Heart right ventricle (tissue), 16 donors: Measurements from ENCODE around the gene GID4. TPM values are rescaled to one million over a fixed set of nuclear protein-coding genes. Genes with fewer than 3 reads are reported as not detected.

Experiments
- ATAC-seq, 8 donors: fragments of 200-7000 bp; cut with Tn5 transposase; one replicate each; pipeline ENCODE4 v1.9.1; 2020; ENCODE audit warnings: mild to moderate bottlenecking in 8 of 8, moderate library complexity in 8 of 8, moderate number of reproducible peaks in 1 of 8
- DNase-seq, 2 donors: peaks; one replicate each; pipeline ENCODE4 v3.0.0-alpha.2; 2020
- H3K27ac ChIP-seq, 10 donors: fragments of 200-600 bp; sonication (generic) in 2 of 10; one replicate each; pipeline versions ENCODE4 v1.5.0 to v1.8.0; 2020 to 2022; ENCODE audit warnings: mild to moderate bottlenecking in 3 of 10
- H3K27me3 ChIP-seq, 7 donors: fragments of 200-600 bp; one replicate each; pipeline ENCODE4 v1.8.0; 2021 to 2022; ENCODE audit warnings: mild to moderate bottlenecking in 2 of 7
- H3K36me3 ChIP-seq, 9 donors: fragments of 200-600 bp; sonication (generic) in 1 of 9; one replicate each; pipeline versions ENCODE4 v1.5.0 to v1.8.0; 2020 to 2022; ENCODE audit warnings: mild to moderate bottlenecking in 2 of 9
- H3K4me1 ChIP-seq, 9 donors: fragments of 200-600 bp; sonication (generic) in 1 of 9; one replicate each; pipeline versions ENCODE4 v1.5.0 to v1.8.0; 2020 to 2022; ENCODE audit warnings: mild to moderate bottlenecking in 4 of 9
- H3K4me3 ChIP-seq, 10 donors: fragments of 200-600 bp; sonication (generic) in 2 of 10; one replicate each; pipeline versions ENCODE4 v1.5.0 to v1.8.0; 2020 to 2022; ENCODE audit warnings: mild to moderate bottlenecking in 7 of 10, moderate library complexity in 2 of 10
- H3K9me3 ChIP-seq, 11 donors: fragments of 200-600 bp in 10 of 11; sonication (generic) in 2 of 11; one replicate each; pipeline versions ENCODE4 v1.5.0 to v1.8.0; 2013 to 2022; ENCODE audit warnings: mild to moderate bottlenecking in 2 of 11, control low read depth in 1 of 11, moderate library complexity in 1 of 11
- CTCF ChIP-seq, 9 donors: fragments of 200-600 bp; sonication (generic) in 2 of 9; IDR thresholded peaks; one replicate each; pipeline versions ENCODE4 v1.5.0 to v1.8.0; 2021 to 2022; ENCODE audit warnings: antibody characterized with exemption in 9 of 9, mild to moderate bottlenecking in 5 of 9, moderate library complexity in 1 of 9
- WGBS, 2 donors: extraction: QIAGEN DNeasy Blood & Tissue Kit; methylation state at CpG; one replicate each; pipeline ENCODE4 v1.1.7; 2013; ENCODE audit warnings: inconsistent platforms in 1 of 2; 5-methylcytosine and 5-hydroxymethylcytosine counted together
- intact Hi-C, 10 donors: fragments of 100-400 bp; cut with DNase I; formaldehyde crosslinking; loops; one replicate each; pipeline versions ENCODE4 v1.11.1 to v1.14.2; 2022
- polyA plus RNA-seq, 2 donors: library from polyadenylated mRNA; stranded (reverse); fragments of 200-250 nt; gene quantifications; one replicate each; pipeline ENCODE4 v1.2.3, GENCODE V29; 2013
- total RNA-seq, 10 donors: library from RNA; stranded (reverse); fragmentation: NEBNext Ultra II Directional in 3 of 10; extraction: Animal tissue kit (Norgen Biotek cat#: 25700) in 3 of 10; gene quantifications; one replicate each; pipeline versions ENCODE4 v1.2.1 to v1.2.4, GENCODE V29; 2021 to 2023
- donor health status: Arrhythmogenic right ventricular cardiomyopathy.
- donor health status: ischemic (EF 13 %, LVEDD 7.1; RV severe dilation, severe dysfunction).
- donor health status: healthy with polysubstance abuse.
- donor health status: DM: no; HTN: yes; CAD: no.
- donor health status: DM: no; HTN: no; CAD: no.
- donor health status: ischemic (EF 25% LVEDD 6.9; RV normal size, moderate dysfunction).
- donor health status: ischemic (EF 25% LVEDD 5.7; RV mildly dilated, moderate dysfunction).
- donor health status: healthy.
- donor health status: DM: yes; HTN: yes; CAD: no.
- donor health status: Ischemic cardiomyopathy.
- donor health status: ischemic (EF 35%, LVEDD 5.7; RV mildly dilated, moderate dysfunction).
- donor health status: nonischemic (EF 11% LVEDD 7.7; RV severe dilation, severe dysfunction).
- donor health status: DM: yes; HTN: yes; CAD: no.
- donor health status: PGD.
- donor health status: ischemic (EF 29% LVEDD 5.4; RV normal size, mild dysfunction).
- donor health status: nonischemic (EF 23%, LVEDD 6.1; RV moderate dilation, normal function).

GID4 gene
- total and polyA plus RNA-seq, 12 donors, result 7.0 to 23.7 (median 17.1) TPM

GRCh38 chr17:18094409-18094807 is 55.2 kb downstream of the GID4 start:
- no peak for TF ChIP-seq CTCF (IDR thresholded peaks at IDR 0.05)
- no peak overlapping the region for H3K27ac ChIP-seq
- 92 to 98% methylated on average over 10 of the region's 10 CpGs for WGBS, 2 donors
- peaks cover 0 to 9% (median 0%) of the 10 kb centered on the region in 9 donors for H3K4me1 ChIP-seq
- ATAC-seq (no peak), DNase-seq (no peak)
- no peaks in the 10 kb centered on the region for H3K27me3 ChIP-seq
- intact Hi-C loops, result no loop called here
- no peak overlapping the region for H3K4me3 ChIP-seq
- H3K36me3 ChIP-seq, result peaks cover 0 to 84% (median 18%) of the 10 kb centered on the region in 9 donors
- H3K9me3 ChIP-seq, result no peaks in the 10 kb centered on the region

GRCh38 chr17:18099516-18099915 is 60.3 kb downstream of the GID4 start:
- Histone ChIP-seq H3K4me1 (no peaks in the 10 kb centered on the region), H3K36me3 (peaks cover 0 to 96% (median 18%) of the 10 kb centered on the region in 9 donors), H3K4me3 (no peak overlapping the region), H3K9me3 (no peaks in the 10 kb centered on the region), H3K27ac (no peak overlapping the region), H3K27me3 (no peaks in the 10 kb centered on the region)
- no peak for TF ChIP-seq CTCF (IDR thresholded peaks at IDR 0.05)
- ATAC-seq, result no peak
- WGBS, 2 donors, result 93 to 95% methylated on average over 14 of the region's 14 CpGs
- DNase-seq, result no peak
- intact Hi-C loops, result no loop called here

GRCh38 chr17:18100616-18101015 is 61.4 kb downstream of the GID4 start:
- no peak for DNase-seq
- no peak for TF ChIP-seq CTCF (IDR thresholded peaks at IDR 0.05)
- H3K27ac ChIP-seq, result no peak overlapping the region
- ATAC-seq, result no peak
- H3K4me3 ChIP-seq, result no peak overlapping the region
- 79 to 88% methylated on average over 10 of the region's 10 CpGs for WGBS, 2 donors
- no peaks in the 10 kb centered on the region for H3K4me1 ChIP-seq
- peaks cover 0 to 97% (median 18%) of the 10 kb centered on the region in 9 donors for H3K36me3 ChIP-seq
- intact Hi-C loops, result no loop called here
- H3K9me3 ChIP-seq, result no peaks in the 10 kb centered on the region
- no peaks in the 10 kb centered on the region for H3K27me3 ChIP-seq

- Histone ChIP-seq H3K4me3 (no peak overlapping the region), H3K27ac (no peak overlapping the region), H3K36me3 (peaks cover 0 to 97% (median 18%) of the 10 kb centered on the region in 9 donors), H3K4me1 (no peaks in the 10 kb centered on the region), H3K9me3 (no peaks in the 10 kb centered on the region), H3K27me3 (no peaks in the 10 kb centered on the region)
- no peak for TF ChIP-seq CTCF (IDR thresholded peaks at IDR 0.05)
- DNase-seq (no peak), ATAC-seq (no peak)
- intact Hi-C loops, result no loop called here
- WGBS, 2 donors, result 83 to 85% methylated on average over 9 of the region's 9 CpGs
Measured at GRCh38 chr17:18101828-18102227, 62.6 kb downstream of the GID4 start.
